PC-3 (cell line): ENCODE results near the gene ACAT2.
A peak's percentile ranks its signal among the peaks of the same experiment; 100 is the strongest.

Source experiments
- EZH2 ChIP-seq: fragments of 300-600 bp; sonication (generic); IDR thresholded peaks from one replicate; pipeline ENCODE4 v1.6.1; 2017; ENCODE audit warnings: antibody characterized with exemption, mild to moderate bottlenecking, low read length; ENCODE audit not compliant: unreplicated experiment
- TF ChIP-seq, protein P1 (sequence below): fragments of 300-600 bp; sonication (generic); conservative IDR thresholded peaks from 2 replicates; pipeline ENCODE4 v1.5.1; 2017; ENCODE audit warnings: antibody characterized with exemption, low read depth, mild to moderate bottlenecking, low read length

- TF ChIP-seq, protein P1, sequence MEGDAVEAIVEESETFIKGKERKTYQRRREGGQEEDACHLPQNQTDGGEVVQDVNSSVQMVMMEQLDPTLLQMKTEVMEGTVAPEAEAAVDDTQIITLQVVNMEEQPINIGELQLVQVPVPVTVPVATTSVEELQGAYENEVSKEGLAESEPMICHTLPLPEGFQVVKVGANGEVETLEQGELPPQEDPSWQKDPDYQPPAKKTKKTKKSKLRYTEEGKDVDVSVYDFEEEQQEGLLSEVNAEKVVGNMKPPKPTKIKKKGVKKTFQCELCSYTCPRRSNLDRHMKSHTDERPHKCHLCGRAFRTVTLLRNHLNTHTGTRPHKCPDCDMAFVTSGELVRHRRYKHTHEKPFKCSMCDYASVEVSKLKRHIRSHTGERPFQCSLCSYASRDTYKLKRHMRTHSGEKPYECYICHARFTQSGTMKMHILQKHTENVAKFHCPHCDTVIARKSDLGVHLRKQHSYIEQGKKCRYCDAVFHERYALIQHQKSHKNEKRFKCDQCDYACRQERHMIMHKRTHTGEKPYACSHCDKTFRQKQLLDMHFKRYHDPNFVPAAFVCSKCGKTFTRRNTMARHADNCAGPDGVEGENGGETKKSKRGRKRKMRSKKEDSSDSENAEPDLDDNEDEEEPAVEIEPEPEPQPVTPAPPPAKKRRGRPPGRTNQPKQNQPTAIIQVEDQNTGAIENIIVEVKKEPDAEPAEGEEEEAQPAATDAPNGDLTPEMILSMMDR: peak; percentile 50; the same call in 1 of the 2 replicates
- TF ChIP-seq EZH2: no peak
Measured at GRCh38 chr6:159720708-159721107, 41.1 kb upstream of the ACAT2 start.
